Lung (tissue), 12 donors: ENCODE results near the gene DNAH5. TPM values are rescaled to one million over a fixed set of nuclear protein-coding genes. Genes with fewer than 3 reads are reported as not detected.

ENCODE experiments used
- ATAC-seq: fragments of 200-7000 bp; cut with Tn5 transposase; one replicate; pipeline ENCODE4 v1.9.1; 2020; ENCODE audit warnings: moderate number of reproducible peaks; ENCODE audit not compliant: insufficient read depth, low FRiP score
- DNase-seq, 3 donors: peaks; one replicate each; pipeline ENCODE4 v3.0.0-alpha.2; 2013 to 2017
- H3K27ac ChIP-seq, 2 donors: one replicate each; pipeline ENCODE4 v1.5.1; 2013; ENCODE audit warnings: mild to moderate bottlenecking in 2 of 2, moderate library complexity in 2 of 2, control low read depth in 1 of 2, inconsistent platforms in 1 of 2, low read depth in 1 of 2, low read length in 1 of 2
- H3K27me3 ChIP-seq, 3 donors: one replicate each; pipeline ENCODE4 v1.5.1; 2013; ENCODE audit warnings: low read length in 2 of 3; ENCODE audit not compliant: control insufficient read depth in 3 of 3, insufficient read depth in 3 of 3
- H3K36me3 ChIP-seq, 4 donors: one replicate each; pipeline ENCODE4 v1.5.1; 2013; ENCODE audit warnings: low read length in 4 of 4, mild to moderate bottlenecking in 1 of 4, moderate library complexity in 1 of 4; ENCODE audit not compliant: control insufficient read depth in 4 of 4, insufficient read depth in 4 of 4
- H3K4me1 ChIP-seq, 5 donors: one replicate each; pipeline ENCODE4 v1.5.1; 2013; ENCODE audit warnings: low read length in 5 of 5, mild to moderate bottlenecking in 2 of 5, moderate library complexity in 1 of 5; ENCODE audit not compliant: control insufficient read depth in 5 of 5, insufficient read depth in 5 of 5
- H3K4me3 ChIP-seq: one replicate; pipeline ENCODE4 v1.5.1; 2013; ENCODE audit warnings: mild to moderate bottlenecking, control low read depth, moderate library complexity
- H3K9ac ChIP-seq, 2 donors: one replicate each; pipeline ENCODE4 v1.5.1; 2013; ENCODE audit warnings: low read length in 2 of 2, control low read depth in 1 of 2; ENCODE audit not compliant: insufficient read depth in 1 of 2
- H3K9me3 ChIP-seq, 4 donors: one replicate each; pipeline ENCODE4 v1.5.1; 2013; ENCODE audit warnings: low read length in 3 of 4, mild to moderate bottlenecking in 1 of 4, moderate library complexity in 1 of 4; ENCODE audit not compliant: control insufficient read depth in 4 of 4, insufficient read depth in 3 of 4
- WGBS, 2 donors: extraction: QIAGEN DNeasy Blood & Tissue Kit; methylation state at CpG; one replicate each; pipeline ENCODE4 v1.1.7; 2013; 5-methylcytosine and 5-hydroxymethylcytosine counted together
- polyA plus RNA-seq, 2 donors: library from polyadenylated mRNA; stranded (reverse); fragments of 200-250 nt; gene quantifications; one replicate each; pipeline ENCODE4 v1.2.1, GENCODE V29; 2013
- total RNA-seq, 2 donors: library from RNA; depleted of rRNA in 1 of 2; stranded (reverse); fragments of >200 nt in 1 of 2; gene quantifications; one replicate each; pipeline ENCODE4 v1.2.1, GENCODE V29; 2014 to 2021
- TF ChIP-seq, protein P1 (sequence below): IDR thresholded peaks from 2 replicates; pipeline ENCODE4 v1.5.1; 2012; ENCODE audit warnings: mild to moderate bottlenecking; ENCODE audit errors: control extremely low read depth, extremely low read depth
- donor health status: control.
- donor health status: control.
- donor health status: Bipolar disorder and iron deficiency.
- donor health status: healthy.
- donor health status: DM: yes; HTN: yes; CAD: no.

DNAH5 gene
- total and polyA plus RNA-seq, 4 donors = 2.7 to 29.7 (median 16.2) TPM

DNA sequence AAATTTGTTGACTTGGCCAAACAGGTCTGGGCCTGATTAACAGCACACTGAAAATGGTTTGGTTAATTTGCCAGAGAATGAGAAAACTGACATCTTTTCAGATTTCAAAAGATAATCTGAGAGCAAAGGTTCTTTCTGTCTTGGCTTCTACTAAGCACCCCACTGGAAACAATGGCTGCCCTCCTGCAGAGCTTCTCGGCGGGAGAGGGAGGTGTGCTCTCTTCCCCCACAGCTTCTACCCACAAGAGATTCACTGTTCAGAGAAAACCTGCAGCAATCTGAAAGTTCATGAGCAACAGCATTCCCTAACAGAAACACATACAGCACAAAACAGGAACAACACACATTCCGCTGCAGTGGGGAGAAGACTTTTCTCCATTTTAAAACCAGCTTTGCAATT, 3.0 kb downstream of the DNAH5 start:
- WGBS, 2 donors = 54 to 58% methylated on average over 3 of the region's 3 CpGs
- TF ChIP-seq, protein P1, sequence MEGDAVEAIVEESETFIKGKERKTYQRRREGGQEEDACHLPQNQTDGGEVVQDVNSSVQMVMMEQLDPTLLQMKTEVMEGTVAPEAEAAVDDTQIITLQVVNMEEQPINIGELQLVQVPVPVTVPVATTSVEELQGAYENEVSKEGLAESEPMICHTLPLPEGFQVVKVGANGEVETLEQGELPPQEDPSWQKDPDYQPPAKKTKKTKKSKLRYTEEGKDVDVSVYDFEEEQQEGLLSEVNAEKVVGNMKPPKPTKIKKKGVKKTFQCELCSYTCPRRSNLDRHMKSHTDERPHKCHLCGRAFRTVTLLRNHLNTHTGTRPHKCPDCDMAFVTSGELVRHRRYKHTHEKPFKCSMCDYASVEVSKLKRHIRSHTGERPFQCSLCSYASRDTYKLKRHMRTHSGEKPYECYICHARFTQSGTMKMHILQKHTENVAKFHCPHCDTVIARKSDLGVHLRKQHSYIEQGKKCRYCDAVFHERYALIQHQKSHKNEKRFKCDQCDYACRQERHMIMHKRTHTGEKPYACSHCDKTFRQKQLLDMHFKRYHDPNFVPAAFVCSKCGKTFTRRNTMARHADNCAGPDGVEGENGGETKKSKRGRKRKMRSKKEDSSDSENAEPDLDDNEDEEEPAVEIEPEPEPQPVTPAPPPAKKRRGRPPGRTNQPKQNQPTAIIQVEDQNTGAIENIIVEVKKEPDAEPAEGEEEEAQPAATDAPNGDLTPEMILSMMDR = no peak
- no peak for ATAC-seq
- H3K4me3 ChIP-seq = no peak overlapping the region
- no peaks in the 10 kb centered on the region for H3K36me3 ChIP-seq
- no peak overlapping the region for H3K27ac ChIP-seq
- H3K27me3 ChIP-seq = no peaks in the 10 kb centered on the region
- H3K4me1 ChIP-seq = no peaks in the 10 kb centered on the region
- no peak for DNase-seq
- no peak overlapping the region for H3K9ac ChIP-seq
- H3K9me3 ChIP-seq = no peaks in the 10 kb centered on the region

DNA sequence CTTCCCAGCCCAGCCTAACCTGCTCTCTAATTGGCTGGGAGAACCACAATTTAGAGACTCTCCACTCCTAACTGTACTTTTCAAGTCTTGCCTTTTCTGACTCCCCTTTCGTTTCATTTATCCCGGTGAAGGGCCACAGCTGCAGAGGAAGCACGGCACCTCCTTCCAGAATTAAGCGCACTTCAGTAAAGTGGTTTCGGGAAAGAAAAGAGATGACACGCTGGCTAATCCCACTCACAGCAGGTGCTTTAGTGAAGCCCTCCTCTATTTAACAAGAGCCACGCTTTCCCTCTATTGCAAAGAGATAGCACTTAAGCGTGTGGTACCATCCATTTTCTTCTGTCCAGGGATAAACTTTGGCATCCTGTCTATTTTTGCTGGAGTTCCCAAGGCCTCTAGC, 4.8 kb downstream of the DNAH5 start:
- TF ChIP-seq, protein P1 = no peak
- H3K9me3 ChIP-seq = peaks cover 0 to 2% (median 0%) of the 10 kb centered on the region in 4 donors
- H3K36me3 ChIP-seq = no peaks in the 10 kb centered on the region
- WGBS, 2 donors = 67 to 69% methylated on average over 8 of the region's 8 CpGs
- no peak for ATAC-seq
- no peak overlapping the region for H3K4me3 ChIP-seq
- no peak for DNase-seq
- H3K9ac ChIP-seq = no peak overlapping the region
- no peaks in the 10 kb centered on the region for H3K27me3 ChIP-seq
- H3K27ac ChIP-seq = no peak overlapping the region
- H3K4me1 ChIP-seq = no peaks in the 10 kb centered on the region

DNA sequence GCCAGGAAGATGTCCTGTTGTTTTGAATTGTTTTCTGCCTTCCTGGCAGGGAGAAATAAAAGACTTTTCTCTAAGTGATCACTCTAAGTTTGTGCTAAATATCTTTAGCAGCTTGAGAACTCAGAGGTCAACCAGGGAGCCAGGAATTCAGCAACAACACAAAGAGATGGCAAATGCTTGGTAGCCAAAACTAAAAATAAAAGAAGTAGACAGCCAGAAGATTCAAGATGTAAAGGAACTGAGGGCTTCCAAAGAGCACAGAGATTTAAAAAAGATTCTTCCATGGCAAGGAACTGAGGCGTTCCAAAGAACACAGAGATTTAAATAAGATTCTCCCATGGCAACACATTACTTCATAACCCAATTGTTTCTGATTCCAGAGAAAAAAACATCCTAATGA, 9.6 kb downstream of the DNAH5 start:
- Histone ChIP-seq H3K9me3 (peaks cover 0 to 9% (median 4%) of the 10 kb centered on the region in 4 donors), H3K9ac (no peak overlapping the region), H3K36me3 (no peaks in the 10 kb centered on the region), H3K4me3 (no peak overlapping the region), H3K27me3 (no peaks in the 10 kb centered on the region), H3K27ac (no peak overlapping the region), H3K4me1 (no peaks in the 10 kb centered on the region)
- TF ChIP-seq, protein P1 = no peak
- DNase-seq = no peak
- ATAC-seq = no peak
- 74 to 82% methylated on average over 1 of the region's 1 CpG for WGBS, 2 donors

DNA sequence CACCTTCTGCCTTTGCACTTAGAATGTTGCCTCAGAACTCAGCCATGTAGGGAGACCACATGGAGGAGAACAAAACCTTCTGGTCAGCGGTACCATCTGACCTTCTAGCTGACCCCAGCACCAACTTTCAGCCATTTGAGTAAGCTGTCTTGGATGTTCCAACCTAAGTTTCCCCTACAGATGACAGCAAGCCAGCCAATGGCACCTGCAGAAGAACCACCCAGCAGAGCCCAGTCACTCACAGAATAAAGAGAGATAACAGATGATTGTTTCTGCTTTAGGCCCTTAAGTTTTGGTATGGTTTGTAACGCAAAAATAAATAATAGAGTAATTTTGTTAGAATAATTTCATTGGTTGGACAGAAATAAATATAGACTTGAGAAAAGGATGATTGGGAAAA, 10.4 kb downstream of the DNAH5 start:
- DNase-seq = no peak
- no peak overlapping the region for H3K4me3 ChIP-seq
- TF ChIP-seq, protein P1 = no peak
- ATAC-seq = no peak
- no peak overlapping the region for H3K27ac ChIP-seq
- WGBS, 2 donors = 90 to 93% methylated on average over 2 of the region's 2 CpGs
- no peaks in the 10 kb centered on the region for H3K4me1 ChIP-seq
- H3K9me3 ChIP-seq = peaks cover 0 to 9% (median 4%) of the 10 kb centered on the region in 4 donors
- no peaks in the 10 kb centered on the region for H3K27me3 ChIP-seq
- H3K9ac ChIP-seq = no peak overlapping the region
- no peaks in the 10 kb centered on the region for H3K36me3 ChIP-seq
